ENCODE results near the gene REPS2.

The REPS2 gene

GRCh38 chrX:17024886-17025285 lies 78.4 kb downstream of the REPS2 start:
- no peaks in the 10 kb centered on the region for H3K27me3 ChIP-seq (ENCODE audit: control insufficient read depth, low read length)
- H3K36me3 ChIP-seq (ENCODE audit: control insufficient read depth, low read length) = no peaks in the 10 kb centered on the region
- no peak overlapping the region for H3K27ac ChIP-seq (ENCODE audit: low read depth, low read length)
- H3K79me2 ChIP-seq (ENCODE audit: control insufficient read depth, low read length) = no peaks in the 10 kb centered on the region
- no peaks in the 10 kb centered on the region for H3F3A ChIP-seq (ENCODE audit: control insufficient read depth, insufficient read depth)
- H3K4me1 ChIP-seq (ENCODE audit: control insufficient read depth, low read length) = no peaks in the 10 kb centered on the region
- no peaks in the 10 kb centered on the region for H4K20me1 ChIP-seq (ENCODE audit: control insufficient read depth, insufficient read depth, low read depth, low read length)
- H3K4me2 ChIP-seq (ENCODE audit: low read length) = no peak overlapping the region
- H3K4me3 ChIP-seq (ENCODE audit: low read length) = no peak overlapping the region
- no peaks in the 10 kb centered on the region for H3K9me2 ChIP-seq (replicated peaks; ENCODE audit: control insufficient read depth, low read length)
- no peak for TF ChIP-seq EZH2phosphoT487 (IDR thresholded peaks at IDR 0.05; ENCODE audit: borderline replicate concordance, low read length)
- TF ChIP-seq, protein P1, sequence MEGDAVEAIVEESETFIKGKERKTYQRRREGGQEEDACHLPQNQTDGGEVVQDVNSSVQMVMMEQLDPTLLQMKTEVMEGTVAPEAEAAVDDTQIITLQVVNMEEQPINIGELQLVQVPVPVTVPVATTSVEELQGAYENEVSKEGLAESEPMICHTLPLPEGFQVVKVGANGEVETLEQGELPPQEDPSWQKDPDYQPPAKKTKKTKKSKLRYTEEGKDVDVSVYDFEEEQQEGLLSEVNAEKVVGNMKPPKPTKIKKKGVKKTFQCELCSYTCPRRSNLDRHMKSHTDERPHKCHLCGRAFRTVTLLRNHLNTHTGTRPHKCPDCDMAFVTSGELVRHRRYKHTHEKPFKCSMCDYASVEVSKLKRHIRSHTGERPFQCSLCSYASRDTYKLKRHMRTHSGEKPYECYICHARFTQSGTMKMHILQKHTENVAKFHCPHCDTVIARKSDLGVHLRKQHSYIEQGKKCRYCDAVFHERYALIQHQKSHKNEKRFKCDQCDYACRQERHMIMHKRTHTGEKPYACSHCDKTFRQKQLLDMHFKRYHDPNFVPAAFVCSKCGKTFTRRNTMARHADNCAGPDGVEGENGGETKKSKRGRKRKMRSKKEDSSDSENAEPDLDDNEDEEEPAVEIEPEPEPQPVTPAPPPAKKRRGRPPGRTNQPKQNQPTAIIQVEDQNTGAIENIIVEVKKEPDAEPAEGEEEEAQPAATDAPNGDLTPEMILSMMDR (IDR thresholded peaks at IDR 0.05; ENCODE audit: low read depth, low read length, poor library complexity, severe bottlenecking) = no peak
- H3K9me3 ChIP-seq (ENCODE audit: control insufficient read depth, insufficient read depth, low read length) = no peaks in the 10 kb centered on the region

- Histone ChIP-seq H3K4me2 (ENCODE audit: low read length) (no peak overlapping the region), H3K27me3 (ENCODE audit: control insufficient read depth, low read length) (no peaks in the 10 kb centered on the region), H3K4me3 (ENCODE audit: low read length) (no peak overlapping the region), H3K79me2 (ENCODE audit: control insufficient read depth, low read length) (no peaks in the 10 kb centered on the region), H3F3A (ENCODE audit: control insufficient read depth, insufficient read depth) (no peaks in the 10 kb centered on the region), H3K36me3 (ENCODE audit: control insufficient read depth, low read length) (no peaks in the 10 kb centered on the region), H3K9me2 (replicated peaks; ENCODE audit: control insufficient read depth, low read length) (no peaks in the 10 kb centered on the region), H3K4me1 (ENCODE audit: control insufficient read depth, low read length) (no peaks in the 10 kb centered on the region), H3K9me3 (ENCODE audit: control insufficient read depth, insufficient read depth, low read length) (no peaks in the 10 kb centered on the region), H3K27ac (ENCODE audit: low read depth, low read length) (no peak overlapping the region), H4K20me1 (ENCODE audit: control insufficient read depth, insufficient read depth, low read depth, low read length) (no peaks in the 10 kb centered on the region)
- TF ChIP-seq, protein P1 (IDR thresholded peaks at IDR 0.05; ENCODE audit: low read depth, low read length, poor library complexity, severe bottlenecking) = no peak
- TF ChIP-seq EZH2phosphoT487 (IDR thresholded peaks at IDR 0.05; ENCODE audit: borderline replicate concordance, low read length) = no peak
These were observed 79.3 kb downstream of the REPS2 start for GRCh38 chrX:17025621-17026302.

DNA sequence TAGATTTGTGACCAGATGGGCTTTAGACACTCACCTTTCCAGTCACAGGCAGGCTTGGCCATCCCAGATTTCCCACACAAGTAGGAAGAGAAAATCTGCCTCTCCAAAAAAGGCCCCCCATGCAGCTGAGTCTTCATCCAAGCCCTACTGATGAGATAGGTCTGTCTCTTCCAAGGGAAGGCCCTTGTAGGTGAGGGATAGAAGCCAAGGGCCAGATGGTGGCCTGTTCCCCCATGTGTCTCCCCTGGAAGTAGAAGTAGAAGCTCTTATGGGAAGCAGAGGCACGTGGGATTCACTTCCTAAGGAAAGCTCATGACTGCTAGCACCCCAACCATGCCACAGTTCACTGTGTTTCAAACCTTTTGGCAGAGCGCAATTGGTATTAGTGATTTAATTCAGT lies 81.5 kb downstream of the REPS2 start:
- H3K9me2 ChIP-seq (replicated peaks; ENCODE audit: control insufficient read depth, low read length) = no peaks in the 10 kb centered on the region
- no peaks in the 10 kb centered on the region for H3K9me3 ChIP-seq (ENCODE audit: control insufficient read depth, insufficient read depth, low read length)
- H3K4me1 ChIP-seq (ENCODE audit: control insufficient read depth, low read length) = no peaks in the 10 kb centered on the region
- no peak overlapping the region for H3K27ac ChIP-seq (ENCODE audit: low read depth, low read length)
- no peak overlapping the region for H3K4me3 ChIP-seq (ENCODE audit: low read length)
- no peak for TF ChIP-seq EZH2phosphoT487 (IDR thresholded peaks at IDR 0.05; ENCODE audit: borderline replicate concordance, low read length)
- TF ChIP-seq, protein P1 (IDR thresholded peaks at IDR 0.05; ENCODE audit: low read depth, low read length, poor library complexity, severe bottlenecking) = no peak
- no peaks in the 10 kb centered on the region for H4K20me1 ChIP-seq (ENCODE audit: control insufficient read depth, insufficient read depth, low read depth, low read length)
- no peaks in the 10 kb centered on the region for H3K36me3 ChIP-seq (ENCODE audit: control insufficient read depth, low read length)
- H3K79me2 ChIP-seq (ENCODE audit: control insufficient read depth, low read length) = no peaks in the 10 kb centered on the region
- H3K4me2 ChIP-seq (ENCODE audit: low read length) = no peak overlapping the region
- no peaks in the 10 kb centered on the region for H3F3A ChIP-seq (ENCODE audit: control insufficient read depth, insufficient read depth)
- no peaks in the 10 kb centered on the region for H3K27me3 ChIP-seq (ENCODE audit: control insufficient read depth, low read length)

Data from DOHH2 (cell line).